ENCODE measurements around the gene ADAMTS6.

- no peak for TF ChIP-seq RBAK (tag by site-specific recombination; IDR thresholded peaks at IDR 0.05)
- TF ChIP-seq ZNF777 (tag by site-specific recombination; IDR thresholded peaks at IDR 0.05; ENCODE audit: borderline replicate concordance): no peak
- TF ChIP-seq, protein P1, sequence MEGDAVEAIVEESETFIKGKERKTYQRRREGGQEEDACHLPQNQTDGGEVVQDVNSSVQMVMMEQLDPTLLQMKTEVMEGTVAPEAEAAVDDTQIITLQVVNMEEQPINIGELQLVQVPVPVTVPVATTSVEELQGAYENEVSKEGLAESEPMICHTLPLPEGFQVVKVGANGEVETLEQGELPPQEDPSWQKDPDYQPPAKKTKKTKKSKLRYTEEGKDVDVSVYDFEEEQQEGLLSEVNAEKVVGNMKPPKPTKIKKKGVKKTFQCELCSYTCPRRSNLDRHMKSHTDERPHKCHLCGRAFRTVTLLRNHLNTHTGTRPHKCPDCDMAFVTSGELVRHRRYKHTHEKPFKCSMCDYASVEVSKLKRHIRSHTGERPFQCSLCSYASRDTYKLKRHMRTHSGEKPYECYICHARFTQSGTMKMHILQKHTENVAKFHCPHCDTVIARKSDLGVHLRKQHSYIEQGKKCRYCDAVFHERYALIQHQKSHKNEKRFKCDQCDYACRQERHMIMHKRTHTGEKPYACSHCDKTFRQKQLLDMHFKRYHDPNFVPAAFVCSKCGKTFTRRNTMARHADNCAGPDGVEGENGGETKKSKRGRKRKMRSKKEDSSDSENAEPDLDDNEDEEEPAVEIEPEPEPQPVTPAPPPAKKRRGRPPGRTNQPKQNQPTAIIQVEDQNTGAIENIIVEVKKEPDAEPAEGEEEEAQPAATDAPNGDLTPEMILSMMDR (tag by site-specific recombination; IDR thresholded peaks at IDR 0.05): no peak
- no peak for TF ChIP-seq YY1 (tag by site-specific recombination; IDR thresholded peaks at IDR 0.05)
- TF ChIP-seq ZNF140 (tag by site-specific recombination; IDR thresholded peaks at IDR 0.05): no peak
- no peak for TF ChIP-seq ZNF560 (tag by site-specific recombination; IDR thresholded peaks at IDR 0.05; ENCODE audit: borderline replicate concordance)
- TF ChIP-seq, protein P2, sequence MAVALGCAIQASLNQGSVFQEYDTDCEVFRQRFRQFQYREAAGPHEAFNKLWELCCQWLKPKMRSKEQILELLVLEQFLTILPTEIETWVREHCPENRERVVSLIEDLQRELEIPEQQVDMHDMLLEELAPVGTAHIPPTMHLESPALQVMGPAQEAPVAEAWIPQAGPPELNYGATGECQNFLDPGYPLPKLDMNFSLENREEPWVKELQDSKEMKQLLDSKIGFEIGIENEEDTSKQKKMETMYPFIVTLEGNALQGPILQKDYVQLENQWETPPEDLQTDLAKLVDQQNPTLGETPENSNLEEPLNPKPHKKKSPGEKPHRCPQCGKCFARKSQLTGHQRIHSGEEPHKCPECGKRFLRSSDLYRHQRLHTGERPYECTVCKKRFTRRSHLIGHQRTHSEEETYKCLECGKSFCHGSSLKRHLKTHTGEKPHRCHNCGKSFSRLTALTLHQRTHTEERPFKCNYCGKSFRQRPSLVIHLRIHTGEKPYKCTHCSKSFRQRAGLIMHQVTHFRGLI (tag by site-specific recombination; IDR thresholded peaks at IDR 0.05): no peak
- TF ChIP-seq ZNF37A (tag by site-specific recombination; IDR thresholded peaks at IDR 0.05): no peak
- no peak for TF ChIP-seq ZNF350 (tag by site-specific recombination; IDR thresholded peaks at IDR 0.05)
These were observed at the start of gene ADAMTS6 for GRCh38 chr5:65481635-65482295.

Measured in HEK293 (cell line).